Liver (tissue), 3 donors: ENCODE results near the gene TENM3.

Experiments used
- EGR1 ChIP-seq, 2 donors: IDR thresholded peaks; 2 replicates each; pipeline ENCODE4 v1.6.1; 2016 to 2018; ENCODE audit warnings: antibody characterized with exemption in 2 of 2, low read depth in 2 of 2
- TAF1 ChIP-seq: conservative IDR thresholded peaks from 2 replicates; pipeline ENCODE4 v1.6.1; 2016; ENCODE audit warnings: antibody characterized with exemption, mild to moderate bottlenecking
- YY1 ChIP-seq: IDR thresholded peaks from 2 replicates; pipeline ENCODE4 v1.6.1; 2016; ENCODE audit warnings: antibody characterized with exemption, mild to moderate bottlenecking
- TF ChIP-seq, protein P1 (sequence below): fragments of 150-350 bp; IDR thresholded peaks from 2 replicates; pipeline ENCODE4 v1.5.1; 2017; ENCODE audit warnings: improper control_type of control experiment, low read depth, low read length; ENCODE audit not compliant: missing input control
- TF ChIP-seq, protein P2 (sequence below): IDR thresholded peaks from 2 replicates; pipeline ENCODE4 v1.6.1; 2016; ENCODE audit warnings: antibody characterized with exemption
- donor health status: healthy.
- donor health status: healthy.

DNA sequence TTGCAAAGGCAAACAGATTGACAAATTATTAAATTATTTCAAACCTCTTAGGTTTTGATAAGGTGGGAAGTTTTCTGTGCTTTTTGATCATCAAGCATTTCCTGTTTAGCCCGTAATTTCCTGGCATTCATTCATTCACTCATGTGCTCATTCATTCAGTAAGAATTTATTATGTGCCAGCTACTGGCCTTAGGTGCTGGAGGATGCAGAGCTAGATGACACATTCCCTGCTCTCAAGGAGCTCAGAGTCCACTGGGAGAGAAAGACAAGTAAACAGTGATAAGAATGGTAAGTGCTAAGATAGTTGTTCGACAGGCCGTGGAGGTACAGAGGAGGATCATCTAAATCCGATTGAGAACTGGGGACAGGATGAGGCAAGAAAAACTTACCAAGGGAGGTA lies 520.9 kb downstream of the TENM3 start:
- no peak for TF ChIP-seq TAF1
- TF ChIP-seq EGR1 (IDR thresholded peaks at IDR 0.05; ENCODE audit: low read depth in 2 of 2): no peak
- TF ChIP-seq YY1: no peak
- TF ChIP-seq, protein P1, sequence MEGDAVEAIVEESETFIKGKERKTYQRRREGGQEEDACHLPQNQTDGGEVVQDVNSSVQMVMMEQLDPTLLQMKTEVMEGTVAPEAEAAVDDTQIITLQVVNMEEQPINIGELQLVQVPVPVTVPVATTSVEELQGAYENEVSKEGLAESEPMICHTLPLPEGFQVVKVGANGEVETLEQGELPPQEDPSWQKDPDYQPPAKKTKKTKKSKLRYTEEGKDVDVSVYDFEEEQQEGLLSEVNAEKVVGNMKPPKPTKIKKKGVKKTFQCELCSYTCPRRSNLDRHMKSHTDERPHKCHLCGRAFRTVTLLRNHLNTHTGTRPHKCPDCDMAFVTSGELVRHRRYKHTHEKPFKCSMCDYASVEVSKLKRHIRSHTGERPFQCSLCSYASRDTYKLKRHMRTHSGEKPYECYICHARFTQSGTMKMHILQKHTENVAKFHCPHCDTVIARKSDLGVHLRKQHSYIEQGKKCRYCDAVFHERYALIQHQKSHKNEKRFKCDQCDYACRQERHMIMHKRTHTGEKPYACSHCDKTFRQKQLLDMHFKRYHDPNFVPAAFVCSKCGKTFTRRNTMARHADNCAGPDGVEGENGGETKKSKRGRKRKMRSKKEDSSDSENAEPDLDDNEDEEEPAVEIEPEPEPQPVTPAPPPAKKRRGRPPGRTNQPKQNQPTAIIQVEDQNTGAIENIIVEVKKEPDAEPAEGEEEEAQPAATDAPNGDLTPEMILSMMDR: no peak
- TF ChIP-seq, protein P2, sequence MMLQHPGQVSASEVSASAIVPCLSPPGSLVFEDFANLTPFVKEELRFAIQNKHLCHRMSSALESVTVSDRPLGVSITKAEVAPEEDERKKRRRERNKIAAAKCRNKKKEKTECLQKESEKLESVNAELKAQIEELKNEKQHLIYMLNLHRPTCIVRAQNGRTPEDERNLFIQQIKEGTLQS: no peak
